NCI-H1694 treated with DMSO at 0.1 percent for 48 hours (cell line): ENCODE measurements around the gene MISP3.

Experiments
- DNase-seq: peaks from one replicate; lab custom pipeline; 2025; lab: John Stamatoyannopoulos, UW

The MISP3 gene

GRCh38 chr19:14080887-14081796 is 8.6 kb downstream of the MISP3 start:
- DNase-seq = peak; percentile 99

GRCh38 chr19:14081797-14082674 is 9.4 kb downstream of the MISP3 start:
- DNase-seq = no peak

GRCh38 chr19:14082675-14082960 is 10.0 kb downstream of the MISP3 start:
- no peak for DNase-seq

- no peak for DNase-seq
Measured at GRCh38 chr19:14085309-14085995, 12.9 kb downstream of the MISP3 start, which contains the start of gene C19orf67. TSS of gene C19orf67 (minus strand) at chr19:14085783. CDS start at chr19:14085627, 156 bp downstream.

GRCh38 chr19:14086098-14086497 is 13.5 kb downstream of the MISP3 start:
- DNase-seq = no peak

- DNase-seq = no peak
Measured at GRCh38 chr19:14088634-14089411, 16.2 kb downstream of the MISP3 start.

GRCh38 chr19:14089412-14089661 is 16.8 kb downstream of the MISP3 start:
- peak; percentile 5 for DNase-seq

- DNase-seq = no peak
Measured at GRCh38 chr19:14089662-14090508, 17.3 kb downstream of the MISP3 start.

GRCh38 chr19:14090509-14091080 is 18.0 kb downstream of the MISP3 start, which contains the start of gene SAMD1:
TSS of gene SAMD1 (minus strand) at chr19:14090751.
- peak; percentile 71 for DNase-seq

GRCh38 chr19:14091081-14091812 is 18.7 kb downstream of the MISP3 start:
- DNase-seq = peak; percentile 71

GRCh38 chr19:14091813-14092462 is 19.4 kb downstream of the MISP3 start:
- no peak for DNase-seq

GRCh38 chr19:14093117-14093823 is 20.7 kb downstream of the MISP3 start:
- DNase-seq = no peak

- DNase-seq = no peak
Measured at GRCh38 chr19:14094854-14095253, 22.3 kb downstream of the MISP3 start.

GRCh38 chr19:14096272-14096992 is 23.8 kb downstream of the MISP3 start:
- no peak for DNase-seq

- DNase-seq = no peak
Measured at GRCh38 chr19:14097532-14098151, 25.1 kb downstream of the MISP3 start.

GRCh38 chr19:14101003-14101545 is 28.5 kb downstream of the MISP3 start:
- DNase-seq = no peak

- DNase-seq = no peak
Measured at GRCh38 chr19:14102102-14102696, 29.6 kb downstream of the MISP3 start.
